Colonic mucosa (tissue), 4 donors: ENCODE data around the gene HAUS3. TPM values are rescaled to one million over a fixed set of nuclear protein-coding genes. Genes with fewer than 3 reads are reported as not detected.

Experiments used
- DNase-seq: peaks from one replicate; pipeline ENCODE4 v3.0.0-alpha.2; 2020
- H3K27ac ChIP-seq: fragments of 200-600 bp; one replicate; pipeline ENCODE4 v1.8.0; 2021
- H3K27me3 ChIP-seq: fragments of 200-600 bp; one replicate; pipeline ENCODE4 v1.8.0; 2021
- H3K36me3 ChIP-seq: fragments of 200-600 bp; one replicate; pipeline ENCODE4 v1.8.0; 2021
- H3K4me1 ChIP-seq: fragments of 200-600 bp; one replicate; pipeline ENCODE4 v1.8.0; 2021; ENCODE audit warnings: mild to moderate bottlenecking
- H3K4me3 ChIP-seq: fragments of 200-600 bp; one replicate; pipeline ENCODE4 v1.8.0; 2021
- H3K9ac ChIP-seq, 2 donors: one replicate each; pipeline ENCODE4 v1.7.0; 2013; ENCODE audit warnings: control low read depth in 2 of 2, low read depth in 2 of 2, low read length in 2 of 2
- H3K9me3 ChIP-seq: fragments of 200-600 bp; one replicate; pipeline ENCODE4 v1.8.0; 2021
- intact Hi-C: fragments of 100-400 bp; cut with DNase I; formaldehyde crosslinking; loops from one replicate; pipeline ENCODE4 v1.14.1; 2022
- total RNA-seq, 2 donors: library from RNA; stranded (reverse); fragmentation: NEBNext Ultra II Directional in 1 of 2; extraction: Animal tissue kit (Norgen Biotek cat#: 25700) in 1 of 2; gene quantifications; one replicate each; pipeline ENCODE4 v1.2.1, GENCODE V29; 2021
- TF ChIP-seq, protein P1 (sequence below): fragments of 200-600 bp; IDR thresholded peaks from one replicate; pipeline ENCODE4 v1.8.0; 2022; ENCODE audit warnings: antibody characterized with exemption, mild to moderate bottlenecking
- donor health status: healthy.
- donor health status: DM: no; HTN: no; CAD: no.
- donor health status: DM: no; HTN: no; CAD: no.

The HAUS3 gene
- total RNA-seq, 2 donors from 2014 or later = 9.1 to 13.0 TPM

DNA sequence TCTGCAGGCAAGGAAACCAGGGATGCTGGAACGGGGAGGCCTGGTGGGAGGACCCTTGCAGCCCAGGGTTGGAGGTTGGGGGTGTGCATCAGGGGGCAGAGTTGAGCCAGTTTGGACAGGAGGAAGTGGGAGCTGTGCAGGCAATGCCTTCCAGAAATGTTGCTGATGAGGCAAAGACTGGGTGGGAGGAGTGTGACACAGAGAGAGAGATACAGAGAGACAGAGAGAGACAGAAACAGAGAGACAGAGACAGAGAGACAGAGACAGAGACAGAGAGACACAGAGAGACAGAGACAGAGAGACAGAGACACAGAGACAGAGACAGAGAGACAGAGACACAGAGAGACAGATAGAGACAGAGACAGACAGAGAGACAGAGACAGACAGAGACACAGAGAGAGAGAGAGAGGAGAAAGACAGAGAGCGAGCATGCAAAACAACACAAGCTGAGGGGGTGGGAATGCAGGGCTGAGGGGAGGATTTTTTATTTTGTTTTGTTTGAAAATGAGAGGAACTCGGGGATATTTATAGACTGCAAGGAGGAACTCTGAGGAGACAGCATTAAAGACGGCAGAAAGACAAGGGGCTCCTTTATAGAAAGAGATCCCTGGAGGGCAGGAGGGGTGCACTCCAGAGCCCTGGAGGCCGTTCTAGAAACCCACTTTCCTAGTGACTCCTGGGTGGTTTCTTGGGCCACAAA lies 1.9 kb upstream of the HAUS3 start:
- DNase-seq = peak; percentile 53
- H3K4me1 ChIP-seq = peaks cover 17% of the 10 kb centered on the region
- H3K36me3 ChIP-seq = no peaks in the 10 kb centered on the region
- no peak overlapping the region for H3K4me3 ChIP-seq
- H3K27ac ChIP-seq = peak overlapping the region; percentile 36
- no peaks in the 10 kb centered on the region for H3K27me3 ChIP-seq
- intact Hi-C loops = no loop called here
- peak overlapping the region in 1 of 2 donors; percentile 14 for H3K9ac ChIP-seq
- no peaks in the 10 kb centered on the region for H3K9me3 ChIP-seq
- TF ChIP-seq, protein P1, sequence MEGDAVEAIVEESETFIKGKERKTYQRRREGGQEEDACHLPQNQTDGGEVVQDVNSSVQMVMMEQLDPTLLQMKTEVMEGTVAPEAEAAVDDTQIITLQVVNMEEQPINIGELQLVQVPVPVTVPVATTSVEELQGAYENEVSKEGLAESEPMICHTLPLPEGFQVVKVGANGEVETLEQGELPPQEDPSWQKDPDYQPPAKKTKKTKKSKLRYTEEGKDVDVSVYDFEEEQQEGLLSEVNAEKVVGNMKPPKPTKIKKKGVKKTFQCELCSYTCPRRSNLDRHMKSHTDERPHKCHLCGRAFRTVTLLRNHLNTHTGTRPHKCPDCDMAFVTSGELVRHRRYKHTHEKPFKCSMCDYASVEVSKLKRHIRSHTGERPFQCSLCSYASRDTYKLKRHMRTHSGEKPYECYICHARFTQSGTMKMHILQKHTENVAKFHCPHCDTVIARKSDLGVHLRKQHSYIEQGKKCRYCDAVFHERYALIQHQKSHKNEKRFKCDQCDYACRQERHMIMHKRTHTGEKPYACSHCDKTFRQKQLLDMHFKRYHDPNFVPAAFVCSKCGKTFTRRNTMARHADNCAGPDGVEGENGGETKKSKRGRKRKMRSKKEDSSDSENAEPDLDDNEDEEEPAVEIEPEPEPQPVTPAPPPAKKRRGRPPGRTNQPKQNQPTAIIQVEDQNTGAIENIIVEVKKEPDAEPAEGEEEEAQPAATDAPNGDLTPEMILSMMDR = no peak

DNA sequence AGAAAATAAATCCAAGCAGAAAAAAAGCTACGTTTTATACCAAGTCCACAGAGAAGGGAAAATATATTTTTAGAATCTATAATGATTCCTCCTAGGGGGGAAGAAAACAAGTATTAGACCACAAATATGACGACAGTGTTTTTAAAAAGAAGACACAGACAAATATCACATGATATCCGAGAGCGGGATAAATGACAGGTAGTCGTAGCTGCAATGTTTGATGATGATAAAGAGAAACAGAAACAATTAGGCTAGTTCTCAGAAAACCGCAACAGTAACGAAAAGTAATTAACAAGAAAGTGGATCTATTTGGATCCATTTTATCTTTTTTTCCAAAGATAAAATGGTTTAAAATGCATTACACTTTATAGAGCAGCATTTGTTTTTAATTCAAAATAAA lies 918 bp downstream of the HAUS3 start:
- intact Hi-C loops = no loop called here
- peaks cover 17% of the 10 kb centered on the region for H3K4me1 ChIP-seq

DNA sequence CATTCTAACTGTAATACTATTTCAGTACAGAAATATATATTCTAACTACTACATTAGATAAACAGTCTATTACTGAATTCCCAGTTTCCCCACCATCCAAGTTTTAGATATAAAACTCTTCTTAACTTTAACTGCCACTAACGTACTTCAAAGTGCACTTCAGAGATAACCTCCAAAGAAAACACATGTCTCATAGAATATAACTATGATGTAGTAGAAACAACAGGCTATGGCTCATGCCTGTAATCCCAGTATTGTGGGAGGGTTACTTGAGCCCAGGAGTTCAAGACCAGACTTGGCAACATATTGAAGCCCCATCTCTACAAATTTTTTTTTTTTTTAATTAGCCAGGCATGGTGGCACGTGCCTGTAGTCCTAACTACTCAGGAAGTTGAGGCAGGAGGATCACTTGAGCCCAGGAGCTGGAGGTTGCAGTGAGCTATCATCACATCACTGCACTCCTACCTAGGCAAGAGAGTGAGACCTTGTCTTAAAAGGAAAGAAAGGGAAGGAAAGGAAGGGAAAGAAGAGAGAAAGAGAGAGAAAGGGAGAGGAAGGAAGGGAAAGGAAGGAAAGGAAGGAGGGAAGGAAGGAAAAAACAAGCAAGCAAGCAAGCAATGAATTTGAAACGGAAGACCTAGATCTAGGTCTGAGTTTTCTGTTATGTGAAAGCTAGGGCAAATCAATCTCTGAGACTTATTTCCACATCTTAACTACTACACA lies 4.8 kb downstream of the HAUS3 start:
- Histone ChIP-seq H3K4me1 (peaks cover 7% of the 10 kb centered on the region), H3K9me3 (no peaks in the 10 kb centered on the region), H3K36me3 (no peaks in the 10 kb centered on the region), H3K27ac (no peak overlapping the region), H3K9ac (no peak overlapping the region), H3K4me3 (no peak overlapping the region), H3K27me3 (no peaks in the 10 kb centered on the region)
- TF ChIP-seq, protein P1 = no peak
- intact Hi-C loops = no loop called here
- DNase-seq = no peak

More for the DNA sequence above, 918 bp downstream of the HAUS3 start:
- Histone ChIP-seq H3K27me3 (no peaks in the 10 kb centered on the region), H3K4me3 (peak overlapping the region; percentile 56), H3K9ac (peak overlapping the region; percentile 82), H3K27ac (peak overlapping the region; percentile 60), H3K9me3 (no peaks in the 10 kb centered on the region), H3K36me3 (no peaks in the 10 kb centered on the region)
- DNase-seq = no peak
- TF ChIP-seq, protein P1 = no peak

DNA sequence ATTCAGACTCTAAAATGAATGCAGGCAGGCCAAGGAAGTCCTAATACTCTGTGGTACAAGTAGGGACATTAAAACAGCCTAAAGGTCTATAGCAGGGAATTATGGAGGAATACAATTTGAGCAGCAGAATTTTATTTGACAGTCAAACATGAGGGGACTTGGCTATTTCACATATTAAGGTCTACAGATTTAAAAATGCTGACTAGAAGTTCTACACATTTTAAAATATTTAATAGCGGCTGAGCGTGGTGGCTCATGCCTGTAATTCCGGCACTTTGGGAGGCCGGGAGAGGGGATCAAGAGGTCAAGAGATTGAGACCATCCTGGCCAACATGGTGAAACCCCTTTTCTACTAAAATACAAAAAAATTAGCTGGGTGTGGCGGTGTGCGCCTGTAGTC lies 10.8 kb downstream of the HAUS3 start:
- TF ChIP-seq, protein P1 = no peak
- no peaks in the 10 kb centered on the region for H3K27me3 ChIP-seq
- no peaks in the 10 kb centered on the region for H3K4me1 ChIP-seq
- DNase-seq = no peak
- H3K9me3 ChIP-seq = no peaks in the 10 kb centered on the region
- no peak overlapping the region for H3K27ac ChIP-seq
- no peak overlapping the region for H3K4me3 ChIP-seq
- H3K36me3 ChIP-seq = no peaks in the 10 kb centered on the region
- intact Hi-C loops = no loop called here
- H3K9ac ChIP-seq = no peak overlapping the region

DNA sequence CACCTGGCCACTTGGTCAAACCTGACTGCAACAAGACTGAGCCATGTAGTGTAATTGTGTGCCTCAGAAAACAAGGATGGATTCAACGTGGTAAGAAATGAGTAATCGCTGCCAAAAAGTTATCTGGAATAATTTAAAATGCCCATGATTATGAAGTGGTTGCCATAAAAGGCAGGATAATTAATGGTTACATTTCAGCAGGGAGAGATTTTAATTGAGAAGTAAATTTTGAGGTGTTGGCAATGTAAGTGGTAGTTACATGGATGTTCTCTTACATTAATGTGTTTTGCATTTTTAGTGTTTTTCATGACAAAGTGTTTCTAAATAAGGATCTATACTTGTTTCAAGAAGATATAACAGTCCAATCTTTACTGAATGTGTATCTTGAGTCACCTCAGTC lies 15.7 kb downstream of the HAUS3 start:
- no peaks in the 10 kb centered on the region for H3K4me1 ChIP-seq
- intact Hi-C loops = no loop called here
- no peak for DNase-seq
- no peaks in the 10 kb centered on the region for H3K36me3 ChIP-seq
- TF ChIP-seq, protein P1 = no peak
- no peaks in the 10 kb centered on the region for H3K9me3 ChIP-seq
- no peak overlapping the region for H3K4me3 ChIP-seq
- H3K9ac ChIP-seq = no peak overlapping the region
- H3K27ac ChIP-seq = no peak overlapping the region
- no peaks in the 10 kb centered on the region for H3K27me3 ChIP-seq
